Renal pelvis (tissue), 4 donors: ENCODE measurements around the gene FAM184A. TPM values are rescaled to one million over a fixed set of nuclear protein-coding genes. Genes with fewer than 3 reads are reported as not detected.

ENCODE experiments used
- DNase-seq: peaks from one replicate; pipeline ENCODE4 v3.0.0-alpha.2; 2013
- polyA plus RNA-seq, 3 donors: library from polyadenylated mRNA; unstranded; fragments of 120-200 nt; gene quantifications; one replicate each; pipeline ENCODE4 v1.2.1, GENCODE V29; 2013; ENCODE audit not compliant: insufficient read length in 3 of 3

FAM184A gene
- polyA plus RNA-seq, 3 donors, result 6.9 to 12.1 (median 11.0) TPM

GRCh38 chr6:118968416-118968815 lies 110.0 kb downstream of the FAM184A start:
- DNase-seq, result peak; percentile 29

- no peak for DNase-seq
These were observed 111.2 kb downstream of the FAM184A start for GRCh38 chr6:118967239-118967638.

- DNase-seq, result no peak
These were observed 112.6 kb downstream of the FAM184A start for GRCh38 chr6:118965843-118966370.

GRCh38 chr6:118965371-118965770 lies 113.1 kb downstream of the FAM184A start:
- peak; percentile 8 for DNase-seq

GRCh38 chr6:118963003-118963402 lies 115.5 kb downstream of the FAM184A start:
- no peak for DNase-seq

- DNase-seq, result no peak
These were observed 118.6 kb downstream of the FAM184A start for GRCh38 chr6:118959903-118960302.

- DNase-seq, result no peak
These were observed 125.1 kb downstream of the FAM184A start for GRCh38 chr6:118953391-118953790.

GRCh38 chr6:118952683-118953082 lies 125.8 kb downstream of the FAM184A start:
- no peak for DNase-seq

GRCh38 chr6:118945217-118945616 lies 133.2 kb downstream of the FAM184A start:
- DNase-seq, result no peak

- no peak for DNase-seq
These were observed 137.7 kb downstream of the FAM184A start for GRCh38 chr6:118940770-118941169.

GRCh38 chr6:118939683-118940082 lies 138.8 kb downstream of the FAM184A start:
- DNase-seq, result no peak

- DNase-seq, result no peak
These were observed 142.3 kb downstream of the FAM184A start for GRCh38 chr6:118935978-118936703.

GRCh38 chr6:118935331-118935668 lies 143.2 kb downstream of the FAM184A start:
- DNase-seq, result no peak

GRCh38 chr6:118934461-118935330 lies 143.8 kb downstream of the FAM184A start, which contains the start of gene MCM9:
Gene MCM9 (minus strand): TSS chr6:118935159. CDS start chr6:118931723, 3,436 bp downstream.
- peak; percentile 87 for DNase-seq

- DNase-seq, result no peak
These were observed 144.5 kb downstream of the FAM184A start for GRCh38 chr6:118933855-118934460.

- DNase-seq, result no peak
These were observed 146.0 kb downstream of the FAM184A start for GRCh38 chr6:118932421-118932820.

- no peak for DNase-seq
These were observed 147.0 kb downstream of the FAM184A start for GRCh38 chr6:118931436-118931835.

GRCh38 chr6:118930680-118931079 lies 147.8 kb downstream of the FAM184A start:
- DNase-seq, result no peak

- DNase-seq, result no peak
These were observed 155.4 kb downstream of the FAM184A start for GRCh38 chr6:118923035-118923434.

- DNase-seq, result no peak
These were observed 157.4 kb downstream of the FAM184A start for GRCh38 chr6:118921084-118921483.

GRCh38 chr6:118918329-118918725 lies 160.1 kb downstream of the FAM184A start:
- DNase-seq, result no peak

GRCh38 chr6:118917546-118918328 lies 160.7 kb downstream of the FAM184A start:
- DNase-seq, result no peak
